Measurements from ENCODE around the gene MAD1L1.

Gene MAD1L1

GRCh38 chr7:2150445-2150815 lies 82.3 kb downstream of the MAD1L1 start:
- H3K4me3 ChIP-seq (ENCODE audit: low read depth, low read length) = no peak overlapping the region
- TF ChIP-seq CTCF (IDR thresholded peaks at IDR 0.05; ENCODE audit: low read depth, low read length) = no peak
- in situ Hi-C loops (cut with HindIII; ENCODE audit: low sequenced_read_pairs) = no loop called here
- DNase-seq (ENCODE audit: low read depth, low spot score) = no peak

DNA sequence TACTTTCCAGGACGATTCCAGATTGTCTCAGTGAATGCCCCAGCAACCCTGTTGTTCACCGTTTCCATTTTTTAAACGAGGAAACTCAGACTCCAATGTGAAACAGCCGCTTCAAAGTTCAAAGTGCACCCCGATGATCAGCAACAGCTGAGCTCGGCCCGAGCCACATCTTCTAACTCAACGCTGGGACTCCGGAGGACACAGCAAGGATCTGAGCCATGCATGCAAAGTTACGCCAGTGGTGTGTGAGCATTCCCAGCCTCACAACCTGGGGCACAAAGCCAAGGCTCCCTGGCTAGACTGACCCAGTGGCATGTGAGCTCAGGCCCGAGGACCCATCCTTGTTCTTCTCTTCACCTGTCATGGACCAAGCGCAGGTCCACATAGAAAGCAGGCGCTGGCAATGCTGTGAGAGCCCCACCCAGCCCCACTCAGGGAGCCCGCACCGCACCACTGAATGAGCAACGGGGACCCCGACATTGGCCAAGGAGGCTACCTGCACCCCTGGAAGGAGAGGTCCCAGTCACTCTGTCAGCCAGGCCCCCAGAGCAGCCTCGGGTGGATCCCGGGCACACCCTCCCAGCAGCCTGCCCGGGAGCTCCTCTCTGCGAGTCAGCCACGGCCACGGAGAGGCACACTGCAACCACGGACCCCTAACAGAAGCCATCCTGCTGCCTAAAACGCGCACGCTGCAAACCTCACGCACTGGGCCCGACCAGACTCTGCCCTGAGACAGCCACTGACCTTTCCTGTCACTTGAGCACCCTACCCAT lies 82.9 kb downstream of the MAD1L1 start:
- H3K4me3 ChIP-seq (ENCODE audit: low read depth, low read length) = no peak overlapping the region
- no peak for DNase-seq (ENCODE audit: low read depth, low spot score)
- TF ChIP-seq CTCF (IDR thresholded peaks at IDR 0.05; ENCODE audit: low read depth, low read length) = no peak
- in situ Hi-C loops (cut with HindIII; ENCODE audit: low sequenced_read_pairs) = no loop called here

DNA sequence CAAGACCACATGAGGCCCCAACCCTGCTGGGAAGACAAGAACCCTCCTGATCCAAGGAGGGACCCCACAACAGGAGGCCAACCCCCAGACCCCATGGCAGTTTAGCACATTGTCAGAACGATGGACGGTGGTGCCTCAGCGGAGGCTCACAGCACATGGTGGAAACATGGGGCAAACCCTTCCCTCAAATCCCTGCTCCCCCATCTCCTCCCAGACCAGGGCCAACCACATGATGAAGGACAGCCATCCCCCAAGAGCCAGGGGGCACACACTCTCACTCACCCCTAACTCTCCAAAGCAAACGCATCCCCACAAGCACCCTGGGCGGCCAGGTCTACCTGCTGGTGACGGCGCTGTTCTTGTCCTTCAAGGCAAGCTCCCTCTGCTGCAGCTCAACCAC lies 83.9 kb downstream of the MAD1L1 start:
- TF ChIP-seq CTCF (IDR thresholded peaks at IDR 0.05; ENCODE audit: low read depth, low read length) = no peak

GRCh38 chr7:2148189-2148588 lies 84.6 kb downstream of the MAD1L1 start:
- DNase-seq (ENCODE audit: low read depth, low spot score) = no peak
- H3K4me3 ChIP-seq (ENCODE audit: low read depth, low read length) = no peak overlapping the region
- in situ Hi-C loops (cut with HindIII; ENCODE audit: low sequenced_read_pairs) = no loop called here
- peak; percentile 34 for TF ChIP-seq CTCF (IDR thresholded peaks at IDR 0.05; ENCODE audit: low read depth, low read length)

More for the DNA sequence above, 83.9 kb downstream of the MAD1L1 start:
- H3K4me3 ChIP-seq (ENCODE audit: low read depth, low read length) = no peak overlapping the region
- DNase-seq (ENCODE audit: low read depth, low spot score) = no peak
- in situ Hi-C loops (cut with HindIII; ENCODE audit: low sequenced_read_pairs) = no loop called here

DNA sequence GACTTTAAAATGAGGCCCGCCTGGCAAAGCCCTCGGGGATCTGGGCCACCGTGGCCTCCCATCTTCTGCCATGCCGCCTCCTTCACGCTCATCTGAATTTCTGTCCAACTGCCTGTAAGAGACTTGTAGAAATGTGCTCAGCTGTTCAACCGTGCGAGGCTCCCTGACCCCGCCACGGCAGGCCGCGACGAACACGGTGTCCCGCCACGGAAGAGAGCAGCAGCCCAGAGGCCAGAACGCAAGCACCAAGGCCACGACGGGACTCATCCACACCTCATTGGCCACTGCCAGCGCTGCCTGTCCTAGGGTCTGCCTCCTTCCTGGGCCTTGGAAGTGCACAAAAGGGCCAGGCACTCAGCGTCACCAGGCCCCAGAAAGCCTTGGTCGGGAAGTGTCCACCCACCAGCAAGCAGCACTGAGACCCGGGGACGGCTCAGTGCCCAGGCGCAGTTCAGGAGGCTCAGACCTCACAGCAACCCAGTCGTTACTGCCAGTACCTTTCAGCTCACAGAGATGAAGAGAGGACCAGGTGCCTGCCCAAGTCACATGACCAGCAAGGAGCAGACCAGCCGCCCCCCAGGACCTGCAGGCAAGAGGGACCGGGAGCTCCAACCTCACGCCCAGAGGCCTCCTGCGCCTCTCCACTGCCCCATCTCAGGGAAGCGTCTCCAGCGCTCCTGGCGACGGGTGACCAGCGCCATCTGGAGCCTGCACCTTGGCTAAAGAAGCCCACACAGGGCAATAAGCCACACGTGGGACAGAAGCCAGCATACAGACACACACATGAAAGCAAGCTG lies 85.9 kb downstream of the MAD1L1 start:
- no peak for DNase-seq (ENCODE audit: low read depth, low spot score)
- no peak for TF ChIP-seq CTCF (IDR thresholded peaks at IDR 0.05; ENCODE audit: low read depth, low read length)
- no peak overlapping the region for H3K4me3 ChIP-seq (ENCODE audit: low read depth, low read length)
- in situ Hi-C loops (cut with HindIII; ENCODE audit: low sequenced_read_pairs) = no loop called here

GRCh38 chr7:2145835-2146580 lies 86.7 kb downstream of the MAD1L1 start:
- no peak for DNase-seq (ENCODE audit: low read depth, low spot score)
- H3K4me3 ChIP-seq (ENCODE audit: low read depth, low read length) = no peak overlapping the region
- in situ Hi-C loops (cut with HindIII; ENCODE audit: low sequenced_read_pairs) = no loop called here
- no peak for TF ChIP-seq CTCF (IDR thresholded peaks at IDR 0.05; ENCODE audit: low read depth, low read length)
